PC-9 (cell line): ENCODE results near the gene CSAG3.
"Not testable (repeated sequence)": the region's sequence is repeated elsewhere in the genome, so short reads cannot be mapped to it uniquely, and the experiment has no call there.

ENCODE experiments used
- CTCF ChIP-seq: fragments of 200-600 bp; sonication (generic); conservative IDR thresholded peaks from 2 replicates; pipeline ENCODE4 v1.6.1; 2017; ENCODE audit warnings: mixed run types, antibody characterized with exemption, mild to moderate bottlenecking, moderate library complexity
- EZH2 ChIP-seq: fragments of 200-600 bp; sonication (generic); IDR thresholded peaks from 2 replicates; pipeline ENCODE4 v1.8.0; 2017; ENCODE audit warnings: antibody characterized with exemption, low read depth

- not testable (repeated sequence) for TF ChIP-seq CTCF, EZH2
Measured at GRCh38 chrX:152713815-152714787, 44.9 kb upstream of the CSAG3 start, which contains the start of gene MAGEA2B.
